ENCODE data around the gene CACNB4.

DNA sequence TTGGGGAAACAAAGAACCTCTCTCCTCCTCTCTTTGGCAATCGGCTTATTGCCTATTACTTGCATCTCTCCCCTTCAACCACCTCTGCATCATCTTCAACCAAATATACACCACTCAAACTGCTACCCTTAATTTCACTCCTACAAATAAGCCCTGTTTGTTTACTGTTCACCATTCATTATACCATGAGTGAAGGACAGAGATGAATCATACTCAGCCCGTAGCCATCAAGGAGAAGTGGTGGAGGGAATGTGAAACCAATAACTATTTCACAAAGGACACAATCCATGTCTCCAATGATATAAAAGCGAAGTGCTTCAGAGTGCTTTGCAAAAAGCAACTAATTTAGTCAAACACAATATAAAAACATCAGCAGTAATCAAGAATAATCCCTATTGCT is 76.8 kb downstream of the CACNB4 start:
- TF ChIP-seq, protein P1, sequence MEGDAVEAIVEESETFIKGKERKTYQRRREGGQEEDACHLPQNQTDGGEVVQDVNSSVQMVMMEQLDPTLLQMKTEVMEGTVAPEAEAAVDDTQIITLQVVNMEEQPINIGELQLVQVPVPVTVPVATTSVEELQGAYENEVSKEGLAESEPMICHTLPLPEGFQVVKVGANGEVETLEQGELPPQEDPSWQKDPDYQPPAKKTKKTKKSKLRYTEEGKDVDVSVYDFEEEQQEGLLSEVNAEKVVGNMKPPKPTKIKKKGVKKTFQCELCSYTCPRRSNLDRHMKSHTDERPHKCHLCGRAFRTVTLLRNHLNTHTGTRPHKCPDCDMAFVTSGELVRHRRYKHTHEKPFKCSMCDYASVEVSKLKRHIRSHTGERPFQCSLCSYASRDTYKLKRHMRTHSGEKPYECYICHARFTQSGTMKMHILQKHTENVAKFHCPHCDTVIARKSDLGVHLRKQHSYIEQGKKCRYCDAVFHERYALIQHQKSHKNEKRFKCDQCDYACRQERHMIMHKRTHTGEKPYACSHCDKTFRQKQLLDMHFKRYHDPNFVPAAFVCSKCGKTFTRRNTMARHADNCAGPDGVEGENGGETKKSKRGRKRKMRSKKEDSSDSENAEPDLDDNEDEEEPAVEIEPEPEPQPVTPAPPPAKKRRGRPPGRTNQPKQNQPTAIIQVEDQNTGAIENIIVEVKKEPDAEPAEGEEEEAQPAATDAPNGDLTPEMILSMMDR (IDR thresholded peaks at IDR 0.05 in 8 of 11, conservative IDR thresholded peaks at IDR 0.05 in 3 of 11), result no peak
- TF ChIP-seq POLR2A (IDR thresholded peaks at IDR 0.05) (no peak), POLR2AphosphoS5 (IDR thresholded peaks at IDR 0.05) (no peak)
